Urinary bladder (tissue), 4 donors: ENCODE results near the gene PRPF19. TPM values are rescaled to one million over a fixed set of nuclear protein-coding genes. Genes with fewer than 3 reads are reported as not detected.
A peak's percentile ranks its signal among the peaks of the same experiment; 100 is the strongest.

Experiments
- DNase-seq: peaks from one replicate; pipeline ENCODE4 v3.0.0-alpha.2; 2015; ENCODE audit errors: extremely low spot score
- H3K27ac ChIP-seq: one replicate; pipeline ENCODE4 v1.5.1; 2013; ENCODE audit warnings: low read depth, mild to moderate bottlenecking, moderate library complexity
- H3K36me3 ChIP-seq: one replicate; pipeline ENCODE4 v1.6.1; 2013; ENCODE audit warnings: mild to moderate bottlenecking, moderate library complexity; ENCODE audit not compliant: insufficient read depth
- H3K4me1 ChIP-seq: one replicate; pipeline ENCODE4 v1.6.1; 2013; ENCODE audit warnings: mild to moderate bottlenecking, moderate library complexity; ENCODE audit not compliant: insufficient read depth
- H3K4me3 ChIP-seq: one replicate; pipeline ENCODE4 v1.5.1; 2013; ENCODE audit warnings: low read depth, low read length
- WGBS: extraction: QIAGEN DNeasy Blood & Tissue Kit; methylation state at CpG from one replicate; pipeline ENCODE4 v1.1.7; 2013; 5-methylcytosine and 5-hydroxymethylcytosine counted together
- polyA plus RNA-seq: library from polyadenylated mRNA; stranded (reverse); fragments of 200-250 nt; gene quantifications from one replicate; pipeline ENCODE4 v1.2.3, GENCODE V29; 2013
- total RNA-seq: library from RNA; depleted of rRNA; stranded (reverse); fragments of >200 nt; gene quantifications from one replicate; pipeline ENCODE4 v1.2.3, GENCODE V29; 2014
- donor health status: healthy with polysubstance abuse.
- donor health status: healthy.

Gene PRPF19
- 31.2 TPM for total RNA-seq
- polyA plus RNA-seq, result 83.0 TPM

- under 1% methylated on average over 75 of the region's 75 CpGs for WGBS
- peak; percentile 94 for DNase-seq
- peak within 1 kb of the TSS; percentile 76 for H3K27ac ChIP-seq
These were observed at the start of gene PRPF19 for GRCh38 chr11:60906132-60906972. PRPF19 (minus strand) TSS chr11:60906585; CDS start chr11:60906382, 203 bp downstream.

GRCh38 chr11:60955571-60955970 is 49.2 kb upstream of the PRPF19 start:
- WGBS, result 50% methylated on average over 5 of the region's 5 CpGs
- no peaks in the 10 kb centered on the region for H3K4me1 ChIP-seq
- no peak overlapping the region for H3K4me3 ChIP-seq
- H3K27ac ChIP-seq, result no peak overlapping the region
- no peaks in the 10 kb centered on the region for H3K36me3 ChIP-seq
- no peak for DNase-seq

More at GRCh38 chr11:60906132-60906972, at the start of gene PRPF19:
- H3K4me1 ChIP-seq, result no peaks in the 10 kb centered on the region
- peaks cover 2% of the 10 kb centered on the region for H3K36me3 ChIP-seq
- H3K4me3 ChIP-seq, result peak within 1 kb of the TSS; percentile 89

GRCh38 chr11:60954421-60954820 is 48.0 kb upstream of the PRPF19 start:
- no peak overlapping the region for H3K4me3 ChIP-seq
- no peak for DNase-seq
- no peak overlapping the region for H3K27ac ChIP-seq
- no peaks in the 10 kb centered on the region for H3K36me3 ChIP-seq
- 91% methylated on average over 5 of the region's 5 CpGs for WGBS
- H3K4me1 ChIP-seq, result no peaks in the 10 kb centered on the region

GRCh38 chr11:60953781-60954180 is 47.4 kb upstream of the PRPF19 start:
- Histone ChIP-seq H3K4me1 (no peaks in the 10 kb centered on the region), H3K27ac (no peak overlapping the region), H3K4me3 (no peak overlapping the region), H3K36me3 (no peaks in the 10 kb centered on the region)
- DNase-seq, result no peak
- 73% methylated on average over 6 of the region's 6 CpGs for WGBS

GRCh38 chr11:60952742-60953170 is 46.4 kb upstream of the PRPF19 start:
- H3K4me3 ChIP-seq, result peak overlapping the region; percentile 48
- WGBS, result 44% methylated on average over 3 of the region's 3 CpGs
- no peaks in the 10 kb centered on the region for H3K36me3 ChIP-seq
- H3K4me1 ChIP-seq, result no peaks in the 10 kb centered on the region
- DNase-seq, result no peak
- peak overlapping the region; percentile 54 for H3K27ac ChIP-seq

GRCh38 chr11:60951904-60952741 is 45.7 kb upstream of the PRPF19 start, which contains the start of gene SLC15A3:
SLC15A3 (minus strand) TSS chr11:60952176; CDS start chr11:60951551, 625 bp downstream.
- WGBS, result 20% methylated on average over 23 of the region's 23 CpGs
- no peaks in the 10 kb centered on the region for H3K36me3 ChIP-seq

GRCh38 chr11:60951606-60951903 is 45.2 kb upstream of the PRPF19 start:
- 14% methylated on average over 8 of the region's 8 CpGs for WGBS
- DNase-seq, result no peak
- H3K4me1 ChIP-seq, result no peaks in the 10 kb centered on the region
- peak overlapping the region; percentile 79 for H3K27ac ChIP-seq
- H3K36me3 ChIP-seq, result no peaks in the 10 kb centered on the region
- peak overlapping the region; percentile 48 for H3K4me3 ChIP-seq

More at GRCh38 chr11:60951904-60952741, 45.7 kb upstream of the PRPF19 start, which contains the start of gene SLC15A3:
- peak within 1 kb of the TSS; percentile 79 for H3K27ac ChIP-seq
- DNase-seq, result peak; percentile 28
- no peaks in the 10 kb centered on the region for H3K4me1 ChIP-seq
- peak within 1 kb of the TSS; percentile 48 for H3K4me3 ChIP-seq

GRCh38 chr11:60950933-60951605 is 44.7 kb upstream of the PRPF19 start:
- H3K4me3 ChIP-seq, result peak overlapping the region; percentile 48
- WGBS, result 13% methylated on average over 86 of the region's 86 CpGs
- no peaks in the 10 kb centered on the region for H3K36me3 ChIP-seq
- H3K27ac ChIP-seq, result no peak overlapping the region
- DNase-seq, result no peak
- no peaks in the 10 kb centered on the region for H3K4me1 ChIP-seq

- 88% methylated on average over 6 of the region's 6 CpGs for WGBS
- H3K36me3 ChIP-seq, result no peaks in the 10 kb centered on the region
- H3K4me3 ChIP-seq, result no peak overlapping the region
- no peaks in the 10 kb centered on the region for H3K4me1 ChIP-seq
- H3K27ac ChIP-seq, result no peak overlapping the region
- DNase-seq, result no peak
These were observed 43.6 kb upstream of the PRPF19 start for GRCh38 chr11:60950024-60950423.

- H3K4me3 ChIP-seq, result no peak overlapping the region
- no peaks in the 10 kb centered on the region for H3K36me3 ChIP-seq
- H3K4me1 ChIP-seq, result no peaks in the 10 kb centered on the region
- H3K27ac ChIP-seq, result no peak overlapping the region
- WGBS, result 85% methylated on average over 5 of the region's 5 CpGs
- no peak for DNase-seq
These were observed 41.9 kb upstream of the PRPF19 start for GRCh38 chr11:60948250-60948649.

- no peak for DNase-seq
- 48% methylated on average over 2 of the region's 2 CpGs for WGBS
- no peaks in the 10 kb centered on the region for H3K36me3 ChIP-seq
- H3K4me1 ChIP-seq, result no peaks in the 10 kb centered on the region
- no peak overlapping the region for H3K4me3 ChIP-seq
- H3K27ac ChIP-seq, result no peak overlapping the region
These were observed 41.3 kb upstream of the PRPF19 start for GRCh38 chr11:60947700-60948099.

- Histone ChIP-seq H3K4me3 (no peak overlapping the region), H3K36me3 (no peaks in the 10 kb centered on the region), H3K4me1 (no peaks in the 10 kb centered on the region), H3K27ac (no peak overlapping the region)
- 86% methylated on average over 15 of the region's 15 CpGs for WGBS
- DNase-seq, result no peak
These were observed 40.3 kb upstream of the PRPF19 start for GRCh38 chr11:60946601-60947264.

- no peak overlapping the region for H3K4me3 ChIP-seq
- no peaks in the 10 kb centered on the region for H3K36me3 ChIP-seq
- H3K4me1 ChIP-seq, result no peaks in the 10 kb centered on the region
- no peak overlapping the region for H3K27ac ChIP-seq
- no peak for DNase-seq
- 90% methylated on average over 5 of the region's 5 CpGs for WGBS
These were observed 38.9 kb upstream of the PRPF19 start for GRCh38 chr11:60945295-60945667.
